ENCODE data around the gene EXOC6B.

DNA sequence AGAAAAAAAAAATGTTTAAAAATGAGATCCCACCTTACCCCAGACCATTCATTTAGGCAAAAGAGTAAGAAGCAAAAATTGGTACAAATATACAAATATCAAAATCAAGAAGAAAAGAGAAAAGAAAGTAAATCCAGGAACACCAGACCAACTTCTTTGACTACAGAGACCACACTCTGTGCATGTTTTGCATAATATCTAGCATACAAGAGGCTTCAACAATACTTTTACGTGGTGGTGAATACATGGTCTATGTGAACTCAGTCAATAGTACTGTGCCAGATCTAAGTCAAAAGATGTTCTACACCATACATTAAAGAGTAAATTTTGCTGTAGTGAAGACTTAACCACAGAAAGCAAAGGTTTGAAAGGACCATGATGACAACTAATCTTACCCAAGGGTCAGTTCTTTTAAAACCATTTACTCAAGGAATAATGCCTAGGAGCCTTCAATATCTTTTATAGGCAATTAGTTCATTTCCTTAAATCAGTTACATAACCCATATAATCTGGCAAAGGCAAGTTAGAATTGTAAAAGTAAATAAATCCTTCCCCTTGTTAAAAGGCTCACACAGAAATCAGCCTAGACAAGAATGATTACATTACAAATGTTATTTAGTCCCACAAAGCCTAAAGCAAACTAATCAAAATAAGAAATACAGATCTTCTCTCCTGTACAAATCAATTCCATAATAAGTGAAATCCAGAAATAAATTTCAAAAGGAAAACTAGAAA, 115.2 kb downstream of the EXOC6B start:
- TF ChIP-seq YY1 (IDR thresholded peaks at IDR 0.05; ENCODE audit: insufficient read depth, insufficient read length) (no peak), ZNF274 (IDR thresholded peaks at IDR 0.05; ENCODE audit: low read depth, low read length) (no peak), SUZ12 (IDR thresholded peaks at IDR 0.05; ENCODE audit: extremely low read depth, insufficient read depth, insufficient read length) (no peak)

Measured in NT2/D1 (cell line).